ENCODE measurements around the gene SP140L. TPM values are rescaled to one million over a fixed set of nuclear protein-coding genes. Genes with fewer than 3 reads are reported as not detected.

Gene SP140L
- total RNA-seq, 4 donors from 2014 or later, result 0.25 to 9.5 (median 1.1) TPM

- 78 to 79% methylated on average over 2 of the region's 2 CpGs for WGBS, 2 donors
- intact Hi-C loops (cut with DNase I; ENCODE audit: low total_unique reads), result no loop called here
- DNase-seq (ENCODE audit: low spot score in 2 of 2), result no peak
- TF ChIP-seq POLR2A (IDR thresholded peaks at IDR 0.05) (no peak), CTCF (IDR thresholded peaks at IDR 0.05) (no peak)
- no peak overlapping the region for H3K4me3 ChIP-seq (ENCODE audit: low read depth, poor library complexity, severe bottlenecking)
Measured at GRCh38 chr2:230356084-230356483, 29.1 kb downstream of the SP140L start.

- H3K4me3 ChIP-seq (ENCODE audit: low read depth, poor library complexity, severe bottlenecking), result no peak overlapping the region
- TF ChIP-seq POLR2A (IDR thresholded peaks at IDR 0.05) (no peak), CTCF (IDR thresholded peaks at IDR 0.05) (no peak)
- 96 to 97% methylated on average over 1 of the region's 1 CpG for WGBS, 2 donors
- intact Hi-C loops (cut with DNase I; ENCODE audit: low total_unique reads), result no loop called here
- DNase-seq (ENCODE audit: low spot score in 2 of 2), result no peak
Measured at GRCh38 chr2:230358305-230358704, 31.3 kb downstream of the SP140L start.

GRCh38 chr2:230360028-230360427 is 33.0 kb downstream of the SP140L start:
- H3K4me3 ChIP-seq (ENCODE audit: low read depth, poor library complexity, severe bottlenecking), result no peak overlapping the region
- intact Hi-C loops (cut with DNase I; ENCODE audit: low total_unique reads), result no loop called here
- WGBS, 2 donors, result 31 to 32% methylated on average over 1 of the region's 1 CpG
- TF ChIP-seq POLR2A (IDR thresholded peaks at IDR 0.05) (no peak), CTCF (IDR thresholded peaks at IDR 0.05) (no peak)
- DNase-seq (ENCODE audit: low spot score in 2 of 2), result no peak

GRCh38 chr2:230362030-230362691 is 35.2 kb downstream of the SP140L start:
- intact Hi-C loops (cut with DNase I; ENCODE audit: low total_unique reads), result no loop called here
- 63 to 69% methylated on average over 1 of the region's 1 CpG for WGBS, 2 donors

GRCh38 chr2:230382108-230382507 is 55.1 kb downstream of the SP140L start:
- DNase-seq (ENCODE audit: low spot score in 2 of 2), result no peak
- intact Hi-C loops (cut with DNase I; ENCODE audit: low total_unique reads), result no loop called here
- TF ChIP-seq CTCF (IDR thresholded peaks at IDR 0.05) (no peak), POLR2A (IDR thresholded peaks at IDR 0.05) (no peak)
- no peak overlapping the region for H3K4me3 ChIP-seq (ENCODE audit: low read depth, poor library complexity, severe bottlenecking)
- WGBS, 2 donors, result 92 to 100% methylated on average over 2 of the region's 2 CpGs

More at GRCh38 chr2:230362030-230362691, 35.2 kb downstream of the SP140L start:
- H3K4me3 ChIP-seq (ENCODE audit: low read depth, poor library complexity, severe bottlenecking), result no peak overlapping the region
- no peak for TF ChIP-seq CTCF (IDR thresholded peaks at IDR 0.05)
- TF ChIP-seq POLR2A (IDR thresholded peaks at IDR 0.05), result no peak
- no peak for DNase-seq (ENCODE audit: low spot score in 2 of 2)

GRCh38 chr2:230383453-230383852 is 56.5 kb downstream of the SP140L start:
- no peak for DNase-seq (ENCODE audit: low spot score in 2 of 2)
- WGBS, 2 donors, result 71 to 81% methylated on average over 5 of the region's 5 CpGs
- intact Hi-C loops (cut with DNase I; ENCODE audit: low total_unique reads), result no loop called here
- H3K4me3 ChIP-seq (ENCODE audit: low read depth, poor library complexity, severe bottlenecking), result no peak overlapping the region
- no peak for TF ChIP-seq CTCF (IDR thresholded peaks at IDR 0.05)
- TF ChIP-seq POLR2A (IDR thresholded peaks at IDR 0.05), result no peak

Data from lower leg skin (tissue), 4 donors.